Erythroblast (primary cell): ENCODE measurements around the gene FERMT3.

Experiments
- GATA1 ChIP-seq: IDR thresholded peaks from 2 replicates; pipeline ENCODE4 v1.6.1; 2011; ENCODE audit warnings: low read depth, mild to moderate bottlenecking, control low read depth, low read length, moderate library complexity
- POLR2A ChIP-seq: IDR thresholded peaks from 2 replicates; pipeline ENCODE4 v1.6.1; 2011; ENCODE audit warnings: mild to moderate bottlenecking, low read length

GRCh38 chr11:64250415-64251015 lies 44.0 kb downstream of the FERMT3 start:
- TF ChIP-seq POLR2A (no peak), GATA1 (no peak)
